Right forelimb (tissue), 1 donor: ENCODE measurements around the gene SMPDL3B.

Source experiments
- DNase-seq: peaks from one replicate; pipeline ENCODE4 v3.0.0-alpha.2; 2018

SMPDL3B gene, protein sequence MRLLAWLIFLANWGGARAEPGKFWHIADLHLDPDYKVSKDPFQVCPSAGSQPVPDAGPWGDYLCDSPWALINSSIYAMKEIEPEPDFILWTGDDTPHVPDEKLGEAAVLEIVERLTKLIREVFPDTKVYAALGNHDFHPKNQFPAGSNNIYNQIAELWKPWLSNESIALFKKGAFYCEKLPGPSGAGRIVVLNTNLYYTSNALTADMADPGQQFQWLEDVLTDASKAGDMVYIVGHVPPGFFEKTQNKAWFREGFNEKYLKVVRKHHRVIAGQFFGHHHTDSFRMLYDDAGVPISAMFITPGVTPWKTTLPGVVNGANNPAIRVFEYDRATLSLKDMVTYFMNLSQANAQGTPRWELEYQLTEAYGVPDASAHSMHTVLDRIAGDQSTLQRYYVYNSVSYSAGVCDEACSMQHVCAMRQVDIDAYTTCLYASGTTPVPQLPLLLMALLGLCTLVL

DNA sequence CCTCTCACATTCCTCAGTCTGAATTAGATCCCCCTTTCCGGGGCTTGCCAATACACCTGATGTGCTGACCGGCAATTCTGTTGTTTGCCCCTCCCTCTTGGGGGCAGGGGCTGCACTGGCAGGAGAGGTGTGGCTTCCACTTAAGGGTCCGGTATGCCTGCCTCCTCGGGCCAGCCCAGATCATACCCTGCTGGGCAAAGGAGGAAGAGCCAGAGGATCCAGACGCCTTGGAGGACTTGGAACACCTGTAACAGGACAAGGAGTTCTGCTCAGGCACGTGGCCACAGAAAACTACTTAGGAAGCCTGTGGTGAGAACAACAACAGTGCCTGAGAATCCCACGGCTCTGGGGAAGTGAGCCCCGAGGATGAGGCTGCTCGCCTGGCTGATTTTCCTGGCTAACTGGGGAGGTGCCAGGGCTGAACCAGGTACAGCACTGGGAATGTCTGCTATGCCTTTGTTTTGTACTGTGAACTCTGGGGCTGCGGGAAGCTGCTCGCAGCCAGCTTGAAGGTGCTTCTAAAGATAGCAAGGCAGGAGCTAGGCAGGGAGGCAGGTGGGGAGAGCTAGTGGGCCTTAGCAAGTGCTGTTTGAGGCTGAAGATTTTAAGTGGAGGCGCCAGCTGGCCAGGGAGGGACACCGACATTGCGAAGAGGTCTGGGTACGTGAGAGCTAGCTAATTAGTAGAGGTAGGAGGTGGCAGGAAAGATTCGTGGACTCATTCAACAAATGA, at the start of gene SMPDL3B:
TSS of gene SMPDL3B (plus strand) at position 183 of the 732 bp plus-strand sequence. CDS start at position 367, 184 bp downstream.
- DNase-seq, result no peak

DNA sequence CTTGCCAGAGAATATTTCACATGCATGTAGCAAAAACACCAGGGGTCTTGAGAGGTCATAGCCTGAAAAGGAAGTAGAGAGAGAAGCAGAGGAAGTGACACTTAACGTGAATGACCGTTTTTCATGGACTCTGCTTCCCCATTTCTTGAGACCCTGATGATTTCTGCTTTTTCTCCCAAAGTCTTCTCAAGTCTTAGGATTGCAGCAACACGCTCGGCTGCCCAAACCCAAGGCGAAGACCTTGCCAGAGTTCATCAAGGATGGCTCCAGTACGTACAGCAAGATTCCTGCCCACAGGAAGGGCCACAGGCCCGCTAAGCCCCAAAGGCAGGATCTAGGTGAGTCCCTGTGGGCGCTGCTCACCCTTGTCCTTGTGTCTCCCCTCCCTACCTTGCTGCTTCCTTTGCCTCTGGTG, 49.7 kb upstream of the SMPDL3B start:
- no peak for DNase-seq

DNA sequence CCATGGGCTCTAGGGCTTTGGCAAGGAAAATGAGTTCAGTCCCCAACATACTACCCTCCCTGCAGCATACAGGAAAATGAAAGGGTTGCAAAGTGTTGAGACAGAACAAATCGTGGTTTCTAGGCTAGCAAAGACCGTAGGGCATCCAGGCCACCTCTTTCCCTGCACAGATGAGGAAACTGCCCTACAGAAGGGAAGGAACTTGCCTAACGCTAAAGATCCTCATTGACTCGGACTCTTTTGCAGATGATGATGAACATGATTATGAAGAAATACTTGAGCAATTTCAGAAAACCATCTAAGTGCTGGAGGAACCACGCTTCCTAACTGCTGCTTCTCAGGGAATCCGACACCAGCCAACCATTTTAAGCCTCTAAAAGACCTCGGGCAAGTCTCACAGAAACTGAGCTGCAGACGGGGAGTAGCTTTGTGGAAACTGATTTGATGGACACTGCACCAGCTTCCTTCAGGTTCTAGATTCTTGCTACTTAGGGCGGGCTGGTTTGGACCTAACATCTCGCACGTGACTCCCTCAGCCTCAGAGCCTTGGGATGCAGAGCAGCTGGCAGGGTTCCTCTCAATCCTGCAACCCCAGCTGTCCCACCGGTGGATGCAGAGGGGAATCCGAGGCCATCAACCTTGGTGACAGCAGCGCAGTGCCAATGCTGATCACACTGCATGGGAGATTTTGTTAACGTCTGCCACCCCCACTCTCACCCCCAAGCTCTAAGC, 49.0 kb upstream of the SMPDL3B start:
- no peak for DNase-seq

DNA sequence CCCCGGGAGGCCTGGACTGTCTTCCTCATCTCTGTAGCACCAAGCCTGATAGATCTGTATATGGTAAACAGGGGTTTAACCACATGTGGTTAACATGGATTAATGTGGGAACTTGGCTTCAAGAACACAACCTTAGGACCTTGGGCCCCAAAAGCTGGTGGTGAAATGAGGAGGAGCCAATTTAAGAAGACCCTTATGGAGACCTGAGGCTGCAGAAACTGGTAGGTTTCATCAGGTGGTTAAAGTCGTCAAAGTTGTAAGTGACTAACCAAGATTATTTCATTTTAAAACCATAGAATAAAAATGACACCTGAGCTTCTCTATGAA, 48.5 kb upstream of the SMPDL3B start:
- no peak for DNase-seq

DNA sequence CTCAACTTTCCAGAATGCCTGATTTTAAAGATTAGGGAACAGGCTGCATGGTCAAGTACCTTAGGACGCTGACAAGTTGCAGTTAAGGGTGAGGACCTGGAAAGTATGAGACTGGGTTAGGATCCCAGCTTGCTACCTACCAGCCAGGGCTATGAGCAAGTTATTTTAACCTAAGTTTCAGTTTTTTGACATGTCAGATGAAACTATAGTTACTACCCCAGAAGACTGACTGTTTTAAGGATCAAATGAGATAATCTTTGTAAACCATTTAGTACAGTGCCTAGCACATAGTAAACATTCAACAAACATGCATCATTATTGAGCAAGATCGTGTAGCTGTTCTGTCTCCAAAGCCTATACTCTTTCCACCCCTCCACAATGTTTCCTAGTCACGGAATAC, 48.1 kb upstream of the SMPDL3B start:
- DNase-seq, result no peak

DNA sequence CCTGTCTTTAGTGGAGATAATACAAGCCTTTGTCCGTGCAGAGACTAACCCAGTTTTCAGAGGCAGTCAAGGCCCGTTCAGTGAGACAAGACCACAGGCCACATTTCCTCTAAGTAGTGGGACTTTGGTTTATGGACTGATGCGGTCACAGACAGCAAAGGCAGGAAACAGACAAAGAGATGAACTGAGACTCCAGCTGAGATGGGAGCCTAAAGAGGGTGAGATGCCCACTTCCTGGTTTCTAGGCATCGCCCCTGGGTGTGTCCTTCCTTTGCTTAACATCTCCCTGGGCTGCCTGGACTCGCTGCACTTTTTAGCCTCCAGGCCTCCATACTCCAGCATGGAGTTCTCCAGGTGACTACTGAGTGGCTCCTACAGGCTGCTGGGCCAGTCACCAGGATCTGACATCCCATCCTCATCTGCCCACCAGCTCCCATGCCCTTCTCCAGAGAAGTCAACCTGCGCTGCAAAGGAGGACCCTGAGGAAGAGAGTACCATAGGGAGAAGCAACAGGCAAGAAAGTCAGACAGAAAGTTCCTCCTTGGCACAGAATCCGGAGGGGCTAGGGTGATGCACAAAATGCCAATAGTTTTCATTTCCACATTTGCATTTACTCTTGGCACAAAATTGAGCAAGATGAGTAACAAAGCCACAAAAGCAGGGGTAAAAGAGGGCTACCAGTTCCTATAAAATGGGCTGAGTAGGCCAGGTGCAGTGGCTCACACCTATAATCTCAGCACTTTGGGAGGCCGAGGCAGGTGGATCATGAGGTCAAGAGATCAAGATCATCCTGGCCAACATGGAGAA, 47.4 kb upstream of the SMPDL3B start:
- DNase-seq, result no peak

DNA sequence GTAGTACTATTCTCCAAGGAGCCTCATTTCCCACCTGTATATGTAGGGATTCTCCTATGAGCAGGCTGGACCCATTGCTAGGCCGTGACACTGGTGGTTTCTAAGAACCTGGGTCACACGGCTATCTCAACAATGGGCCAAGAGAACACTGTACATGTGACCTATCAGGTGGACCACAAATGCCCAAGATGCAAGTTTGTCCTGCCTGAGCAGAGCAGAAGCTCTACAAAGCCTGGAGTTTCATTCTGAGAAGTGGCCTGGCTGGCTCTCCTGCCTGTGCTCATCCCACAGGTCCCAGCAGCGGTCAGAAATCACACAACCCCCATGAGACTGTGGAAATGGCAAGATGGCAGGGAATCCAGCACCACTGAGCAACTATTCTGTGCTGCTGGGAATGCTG, 45.3 kb upstream of the SMPDL3B start:
- DNase-seq, result no peak

DNA sequence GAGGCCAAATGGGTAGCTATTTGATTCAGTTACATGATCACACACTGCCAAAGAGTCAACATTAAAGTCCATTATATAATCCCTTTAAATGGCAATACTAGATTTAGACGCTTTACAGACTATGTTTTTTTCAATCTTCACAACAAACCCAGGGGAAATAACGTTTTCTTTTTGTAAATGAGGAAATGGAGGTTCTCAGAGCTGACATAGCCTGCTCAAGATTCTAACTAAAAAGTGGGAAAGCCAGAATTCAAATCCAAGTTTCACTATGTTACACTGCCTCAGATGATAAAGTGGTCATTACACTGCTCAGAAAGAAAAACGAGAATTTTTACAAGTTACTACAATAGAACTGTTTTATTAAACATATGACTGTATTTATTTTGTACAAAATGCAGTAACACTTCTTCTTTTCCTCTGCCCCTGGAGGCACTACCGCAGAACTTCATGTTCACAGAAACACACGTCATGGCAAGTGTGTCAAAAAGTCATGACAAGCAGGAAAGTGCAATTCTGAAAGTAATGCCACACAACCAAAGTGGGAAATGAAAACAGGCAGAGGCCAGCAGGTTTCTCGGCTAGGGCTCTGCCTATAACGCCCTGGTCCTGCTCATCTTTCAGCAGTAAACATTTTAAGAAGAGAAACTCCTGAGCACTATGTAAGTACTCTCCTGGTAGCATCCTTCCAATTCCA, 43.5 kb upstream of the SMPDL3B start:
- DNase-seq, result no peak

DNA sequence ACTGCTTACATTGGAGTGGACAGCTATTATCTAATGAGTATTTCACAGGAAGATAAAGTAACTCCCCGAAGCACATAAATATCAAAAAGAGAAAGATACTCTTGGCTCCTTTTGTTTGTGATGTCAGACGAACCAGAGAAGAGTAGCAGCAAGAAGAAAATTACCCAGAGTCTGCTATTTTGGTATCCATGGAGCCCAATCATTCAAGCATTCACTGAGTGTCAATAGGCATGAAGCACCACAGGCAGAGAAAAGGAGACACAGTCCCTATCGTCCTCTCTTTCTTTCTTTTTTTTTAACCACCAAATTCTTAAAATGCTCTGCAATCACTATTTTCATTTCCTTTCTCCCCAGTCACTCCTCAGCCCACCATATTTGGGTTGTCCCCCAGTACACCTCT, 40.3 kb upstream of the SMPDL3B start:
- no peak for DNase-seq

DNA sequence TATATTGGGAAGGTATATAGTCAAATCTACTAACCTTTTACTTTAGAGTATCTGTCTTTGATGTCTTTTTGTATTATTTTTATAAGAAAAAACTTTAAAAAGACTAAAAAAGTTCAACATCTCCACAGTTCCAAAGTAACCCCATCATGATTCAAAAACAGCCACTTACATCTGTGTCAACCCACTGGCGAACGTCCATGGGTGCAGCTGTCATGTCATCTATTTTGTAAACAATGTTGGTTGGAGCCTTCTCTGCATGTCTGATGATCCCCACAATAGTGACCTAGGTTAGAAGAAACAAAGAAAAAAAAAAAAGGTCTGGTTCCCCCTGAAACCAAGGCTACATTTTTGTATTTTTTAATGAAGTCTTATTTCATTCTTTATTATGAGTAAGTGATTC, 28.0 kb upstream of the SMPDL3B start:
- no peak for DNase-seq

DNA sequence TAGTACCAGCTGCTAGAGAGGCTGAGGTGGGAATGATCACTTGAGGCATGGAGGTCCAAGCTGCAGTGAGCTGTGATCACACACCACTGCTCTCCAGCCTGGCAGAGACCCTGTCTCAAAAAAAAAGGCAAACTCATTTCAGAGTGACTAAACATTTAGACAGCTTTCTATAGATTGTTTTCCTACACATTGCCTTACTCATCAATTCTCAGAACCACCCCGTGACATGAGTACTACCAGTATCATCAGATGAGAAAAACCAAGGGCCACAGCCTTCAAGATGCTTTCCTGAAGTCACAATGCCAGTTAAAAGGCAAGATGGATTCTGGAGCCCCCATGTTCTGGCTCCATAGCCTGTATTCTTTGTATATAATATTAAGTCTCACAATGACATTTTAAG, 22.4 kb upstream of the SMPDL3B start:
- no peak for DNase-seq

DNA sequence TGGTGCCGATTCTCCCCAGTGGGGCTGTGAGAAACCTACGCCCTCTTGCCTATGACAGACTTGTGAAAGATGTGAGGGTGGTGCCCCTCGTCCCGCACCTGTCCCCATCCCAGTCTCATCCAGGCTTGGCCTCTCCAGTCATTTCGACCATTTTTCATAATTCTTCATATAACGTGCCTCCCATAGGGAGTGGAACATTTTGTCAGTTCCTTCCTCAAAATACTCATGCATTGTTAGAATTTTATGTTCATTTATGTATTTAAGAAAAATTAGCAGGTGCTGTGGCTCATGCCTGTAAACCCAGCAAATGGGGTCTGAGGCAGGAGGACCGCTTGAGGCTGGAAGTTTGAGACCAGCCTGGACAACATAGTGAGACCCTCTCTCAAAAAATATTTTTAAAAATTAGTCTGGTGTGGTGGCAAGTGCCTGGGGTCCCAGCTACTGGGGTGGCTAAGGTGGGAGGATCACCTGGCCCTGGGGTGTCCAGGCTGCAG, 19.7 kb upstream of the SMPDL3B start:
- no peak for DNase-seq

DNA sequence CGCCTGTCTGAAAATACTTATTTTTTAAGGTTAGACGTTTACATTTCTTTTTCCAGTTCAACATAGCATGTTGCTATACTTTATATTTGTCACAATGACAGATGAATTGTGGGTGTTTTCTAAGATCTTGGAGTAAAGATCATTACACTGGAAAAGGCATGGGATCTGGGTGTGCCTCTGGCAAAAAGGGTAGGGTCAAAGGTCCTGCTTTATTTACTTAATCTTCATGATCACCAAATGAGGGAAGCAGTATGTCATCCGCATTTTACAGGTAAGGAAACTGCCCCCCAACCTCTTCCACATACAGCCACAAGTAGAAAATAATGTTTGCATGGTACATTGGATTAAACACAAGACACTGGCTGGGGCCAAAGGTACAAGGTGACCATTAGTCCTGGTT, 12.5 kb upstream of the SMPDL3B start:
- no peak for DNase-seq

DNA sequence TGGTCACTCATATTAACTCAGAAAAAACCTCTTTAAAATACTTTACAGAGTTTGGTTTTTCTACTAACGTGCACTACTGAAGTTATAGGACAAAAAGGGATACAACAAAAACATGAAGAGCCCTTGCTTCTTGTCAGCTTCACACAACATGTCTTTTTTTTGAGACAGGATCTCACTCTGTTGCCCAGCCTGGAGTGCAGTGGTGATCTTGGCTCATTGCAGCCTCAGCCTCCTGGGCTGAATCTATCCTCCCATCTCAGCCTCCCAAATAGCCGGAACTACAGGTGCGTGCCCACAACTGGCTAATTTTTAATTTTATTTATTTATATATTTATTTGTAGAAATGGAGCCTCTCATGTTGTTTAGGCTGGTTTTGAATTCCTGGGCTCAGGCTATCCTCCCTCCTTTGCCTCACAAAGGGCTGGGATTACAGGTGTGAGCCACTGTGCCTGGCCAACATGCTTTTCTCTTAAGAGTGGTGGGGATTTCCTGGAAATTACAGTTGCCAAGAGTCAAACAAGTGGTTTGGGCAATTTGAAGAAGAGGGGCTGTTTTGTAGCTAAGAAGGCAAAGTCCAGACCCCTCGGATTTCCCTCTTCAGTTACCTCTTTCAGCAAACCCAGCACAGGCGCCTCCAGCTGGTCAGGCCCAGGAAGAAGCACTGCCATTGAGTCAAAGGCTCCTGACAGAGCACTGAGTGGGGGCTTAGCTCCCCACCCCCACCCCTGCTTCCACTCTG, 6.4 kb upstream of the SMPDL3B start:
- no peak for DNase-seq

DNA sequence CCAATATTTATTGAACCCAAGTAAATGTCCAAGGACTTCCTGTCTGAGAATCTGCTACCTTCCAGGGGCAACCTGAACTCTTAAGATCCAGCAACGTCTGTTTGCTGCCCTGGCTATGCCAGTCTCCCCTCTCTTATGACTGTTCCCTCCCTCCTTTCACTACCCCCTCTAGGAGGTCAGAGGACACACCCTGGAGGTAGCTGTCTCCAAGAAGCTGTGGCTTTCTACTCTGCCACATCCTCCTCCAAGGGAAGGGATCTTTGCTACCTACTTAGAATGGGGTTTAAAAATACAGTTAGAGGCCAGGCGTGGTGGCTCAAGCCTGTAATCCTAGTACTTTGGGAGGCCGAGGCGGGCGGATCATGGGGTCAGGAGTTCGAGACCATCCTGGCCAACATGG, 3.6 kb upstream of the SMPDL3B start:
- DNase-seq, result no peak

DNA sequence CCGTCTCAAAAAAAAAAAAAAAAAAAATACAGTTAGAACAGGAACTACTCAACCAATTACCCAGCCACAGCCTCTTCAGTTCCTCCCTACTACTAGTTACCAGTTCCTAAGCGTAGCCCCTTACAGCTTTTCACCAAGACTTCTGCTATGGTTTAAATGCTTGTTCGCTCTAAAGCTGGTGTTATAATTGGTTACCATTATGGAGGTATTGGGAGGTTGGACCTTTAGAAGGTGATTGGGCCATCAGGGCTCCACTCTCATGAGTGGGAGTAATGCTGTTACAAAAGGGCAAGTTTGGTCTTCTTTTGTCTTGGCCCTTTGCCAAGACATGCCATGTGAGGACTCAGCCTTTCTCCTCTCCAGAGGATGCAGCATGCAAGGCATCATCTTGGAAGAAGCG, 3.0 kb upstream of the SMPDL3B start:
- DNase-seq, result no peak

DNA sequence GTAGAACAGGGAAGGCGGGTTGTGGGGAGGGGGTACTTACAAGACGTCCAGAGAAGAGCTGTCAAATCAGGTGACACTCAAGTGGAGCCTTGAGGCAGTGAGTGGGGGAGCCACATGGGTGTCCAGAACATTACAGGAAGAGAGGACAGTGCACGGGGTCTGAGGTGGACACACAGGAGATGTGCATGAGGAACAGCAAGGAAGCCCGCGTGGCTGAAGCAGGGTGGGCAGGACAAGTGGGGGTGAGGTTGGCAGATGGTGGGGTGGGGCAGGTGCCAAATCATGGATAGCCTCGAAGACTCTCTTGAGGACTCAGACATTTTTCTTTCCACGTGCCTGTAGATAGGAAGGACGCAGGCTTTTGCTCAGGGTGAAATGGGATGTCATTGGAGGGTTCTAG, 921 bp downstream of the SMPDL3B start:
- DNase-seq, result no peak

DNA sequence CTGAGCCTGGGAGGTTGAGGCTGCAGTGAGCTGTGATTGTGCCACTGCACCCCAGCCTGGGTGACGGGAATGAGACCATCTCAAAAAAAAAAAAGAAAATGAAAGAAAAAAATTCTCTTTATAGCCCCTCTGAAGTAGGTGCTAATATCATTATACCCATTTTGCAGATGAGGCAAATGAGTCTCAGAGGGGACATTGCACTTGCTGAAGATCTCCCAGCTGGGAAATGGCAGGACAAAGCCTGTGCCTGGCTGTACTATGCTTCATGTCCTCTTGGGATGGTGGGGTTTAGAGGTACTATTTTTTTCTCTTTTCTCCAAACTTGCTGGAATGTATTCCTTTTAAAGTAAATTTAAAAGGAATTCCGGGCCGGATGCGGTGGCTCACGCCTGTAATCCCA, 1.6 kb downstream of the SMPDL3B start:
- no peak for DNase-seq

DNA sequence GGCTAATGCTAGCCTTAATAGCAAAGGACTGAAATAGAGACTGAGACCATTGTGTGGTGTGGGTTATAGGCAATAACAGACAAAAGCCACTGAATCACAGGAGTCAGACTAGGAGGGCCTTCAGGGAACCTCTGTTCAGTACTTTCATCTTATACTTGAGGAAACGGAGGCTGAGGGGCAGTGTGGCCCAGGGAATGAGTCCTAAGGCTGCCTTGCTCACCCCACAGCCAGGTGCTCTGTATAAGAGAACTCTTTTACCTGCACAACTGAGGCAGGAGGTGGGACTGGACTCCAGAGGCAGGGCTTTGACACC, 2.7 kb downstream of the SMPDL3B start:
- no peak for DNase-seq

DNA sequence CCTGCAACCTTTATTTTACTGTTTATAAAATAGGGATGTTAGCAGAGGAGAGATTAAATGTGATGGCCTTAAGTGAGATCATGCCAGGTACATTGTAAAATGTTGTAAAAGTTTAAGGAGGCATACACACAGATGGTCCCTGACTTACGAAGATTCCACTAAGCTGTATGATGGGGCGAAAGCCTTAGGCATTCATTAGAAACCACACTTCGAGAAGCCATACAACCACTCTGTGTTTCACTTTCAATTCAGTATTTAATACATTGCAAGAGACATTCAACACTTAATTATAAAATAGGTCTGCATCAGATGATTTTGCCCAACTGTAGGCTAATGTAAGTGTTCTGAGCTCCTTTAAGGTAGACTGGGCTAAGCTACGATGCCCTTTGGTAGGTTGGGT, 3.7 kb downstream of the SMPDL3B start:
- no peak for DNase-seq

DNA sequence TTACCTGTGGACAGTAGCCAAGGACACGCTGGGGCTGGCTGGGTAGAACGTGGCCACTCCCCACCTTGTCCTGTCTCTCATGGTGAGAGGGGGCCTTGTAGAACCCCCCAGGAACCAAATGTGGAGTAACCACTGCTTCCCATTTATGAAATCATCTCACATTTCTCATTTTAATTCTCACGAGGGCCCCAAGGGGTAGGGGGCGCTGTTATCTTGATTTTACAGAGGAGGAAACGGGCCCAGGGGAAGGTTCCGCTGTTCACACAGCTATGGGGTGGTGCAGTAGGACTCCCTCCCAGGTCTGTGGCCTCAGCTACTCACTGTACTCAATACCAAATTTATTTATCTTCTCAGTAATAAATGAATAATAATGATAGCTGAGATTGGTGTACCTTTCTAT, 5.5 kb downstream of the SMPDL3B start:
- DNase-seq, result no peak
